ENCODE data around the gene HOXD10.
A peak's percentile ranks its signal among the peaks of the same experiment; 100 is the strongest.

The HOXD10 gene

GRCh38 chr2:176152350-176153181 lies 36.0 kb downstream of the HOXD10 start:
- peak overlapping the region; percentile 41 for H3K4me3 ChIP-seq (ENCODE audit: control insufficient read depth, low read depth, low read length)
- TF ChIP-seq CTCF (conservative IDR thresholded peaks at IDR 0.05; ENCODE audit: control insufficient read depth, insufficient read depth, low read depth, low read length), result no peak
- DNase-seq (ENCODE audit: low read depth), result no peak

GRCh38 chr2:176154576-176155252 lies 38.1 kb downstream of the HOXD10 start:
- DNase-seq (ENCODE audit: low read depth), result no peak
- no peak for TF ChIP-seq CTCF (conservative IDR thresholded peaks at IDR 0.05; ENCODE audit: control insufficient read depth, insufficient read depth, low read depth, low read length)
- H3K4me3 ChIP-seq (ENCODE audit: control insufficient read depth, low read depth, low read length), result no peak overlapping the region

GRCh38 chr2:176155356-176156044 lies 38.9 kb downstream of the HOXD10 start:
- TF ChIP-seq CTCF (conservative IDR thresholded peaks at IDR 0.05; ENCODE audit: control insufficient read depth, insufficient read depth, low read depth, low read length), result no peak
- no peak overlapping the region for H3K4me3 ChIP-seq (ENCODE audit: control insufficient read depth, low read depth, low read length)
- no peak for DNase-seq (ENCODE audit: low read depth)

- no peak for TF ChIP-seq CTCF (conservative IDR thresholded peaks at IDR 0.05; ENCODE audit: control insufficient read depth, insufficient read depth, low read depth, low read length)
- DNase-seq (ENCODE audit: low read depth), result no peak
- no peak overlapping the region for H3K4me3 ChIP-seq (ENCODE audit: control insufficient read depth, low read depth, low read length)
Measured at GRCh38 chr2:176156301-176156806, 39.8 kb downstream of the HOXD10 start.

GRCh38 chr2:176156807-176157498 lies 40.4 kb downstream of the HOXD10 start, which contains the start of gene HOXD3:
TSS of gene HOXD3 (plus strand) at chr2:176157307. CDS start at chr2:176169115, 11,808 bp downstream.
- no peak within 1 kb of the TSS for H3K4me3 ChIP-seq (ENCODE audit: control insufficient read depth, low read depth, low read length)
- TF ChIP-seq CTCF (conservative IDR thresholded peaks at IDR 0.05; ENCODE audit: control insufficient read depth, insufficient read depth, low read depth, low read length), result no peak
- DNase-seq (ENCODE audit: low read depth), result no peak
